Keratinocyte (primary cell): ENCODE results near the gene CMTM7. TPM values are rescaled to one million over a fixed set of nuclear protein-coding genes. Genes with fewer than 3 reads are reported as not detected.
A peak's percentile ranks its signal among the peaks of the same experiment; 100 is the strongest.

Experiments
- DNase-seq: peaks from one replicate; pipeline ENCODE4 v3.0.0-alpha.2; 2011; ENCODE audit warnings: low read depth, missing footprints, low spot score
- FAIRE-seq: peaks from 2 replicates; lab custom pipeline; 2011; peaks lifted over from hg19 to GRCh38; lab: Jason Lieb, UNC
- H2AFZ ChIP-seq: 2 replicates; pipeline ENCODE4 v1.6.0; 2012; ENCODE audit warnings: low read length, control low read depth, inconsistent platforms; ENCODE audit not compliant: control insufficient read depth
- H3K27ac ChIP-seq: 2 replicates; pipeline ENCODE4 v1.5.1; 2011; ENCODE audit warnings: low read length; ENCODE audit not compliant: control insufficient read depth, insufficient read depth
- H3K27me3 ChIP-seq: 3 replicates; pipeline ENCODE4 v1.6.0; 2011; ENCODE audit warnings: low read length; ENCODE audit not compliant: control insufficient read depth, insufficient read depth; ENCODE audit errors: extremely low read depth
- H3K36me3 ChIP-seq, 2 experiments: 2 replicates in 1 of 2; 3 replicates in 1 of 2; pipeline ENCODE4 v1.5.1; 2011; ENCODE audit warnings: low read length in 2 of 2, mild to moderate bottlenecking in 1 of 2; ENCODE audit not compliant: control insufficient read depth in 2 of 2, insufficient read depth in 2 of 2; ENCODE audit errors: extremely low read depth in 1 of 2
- H3K4me1 ChIP-seq: 3 replicates; pipeline ENCODE4 v1.5.1; 2011; ENCODE audit warnings: low read length; ENCODE audit not compliant: control insufficient read depth, insufficient read depth; ENCODE audit errors: extremely low read depth
- H3K4me2 ChIP-seq: 3 replicates; pipeline ENCODE4 v1.6.0; 2011; ENCODE audit warnings: low read depth, low read length; ENCODE audit not compliant: control insufficient read depth, insufficient read depth; ENCODE audit errors: extremely low read depth
- H3K4me3 ChIP-seq, 3 experiments: fragments of 200-600 bp in 1 of 3; sonication (generic) in 1 of 3; 2 replicates in 2 of 3; 3 replicates in 1 of 3; pipeline ENCODE4 v1.5.1; 2011 to 2016; ENCODE audit warnings: low read length in 3 of 3, mild to moderate bottlenecking in 3 of 3, control low read depth in 2 of 3, inconsistent platforms in 1 of 3, low read depth in 1 of 3, mixed read lengths in 1 of 3, mixed run types in 1 of 3, moderate library complexity in 1 of 3; ENCODE audit not compliant: control insufficient read depth in 2 of 3, insufficient read depth in 2 of 3; ENCODE audit errors: extremely low read depth in 1 of 3
- H3K79me2 ChIP-seq: 2 replicates; pipeline ENCODE4 v1.6.0; 2012; ENCODE audit warnings: low read length; ENCODE audit not compliant: control insufficient read depth, insufficient read depth
- H3K9ac ChIP-seq: 3 replicates; pipeline ENCODE4 v1.6.0; 2011; ENCODE audit warnings: low read length; ENCODE audit not compliant: control insufficient read depth, insufficient read depth; ENCODE audit errors: extremely low read depth
- H3K9me1 ChIP-seq: 3 replicates; pipeline ENCODE4 v1.6.0; 2011; ENCODE audit warnings: low read length; ENCODE audit not compliant: control insufficient read depth, insufficient read depth; ENCODE audit errors: extremely low read depth
- H3K9me3 ChIP-seq: 2 replicates; pipeline ENCODE4 v1.5.1; 2012; ENCODE audit warnings: low read depth, low read length; ENCODE audit not compliant: control insufficient read depth
- H4K20me1 ChIP-seq: 3 replicates; pipeline ENCODE4 v1.6.0; 2011; ENCODE audit warnings: low read length; ENCODE audit not compliant: control insufficient read depth, insufficient read depth; ENCODE audit errors: extremely low read depth
- EZH2 ChIP-seq: IDR thresholded peaks from one replicate; pipeline ENCODE4 v1.6.1; 2012; ENCODE audit warnings: inconsistent platforms, mild to moderate bottlenecking, low read length, moderate library complexity
- dilution Hi-C: fragments of 300-500 bp; cut with MboI; formaldehyde crosslinking; loops from one replicate; pipeline ENCODE4 v1.7.0; 2020; ENCODE audit warnings: low sequenced_read_pairs; ENCODE audit not compliant: extremely low pct_ligation_motif_present
- polyA plus RNA-seq, 5 experiments: library from polyadenylated mRNA; depleted of rRNA in 3 of 5; stranded (reverse) in 3 of 5; stranded (forward) in 1 of 5; unstranded in 1 of 5; fragments of >200 nt; gene quantifications; 1 replicate in 1 of 5; 2 replicates in 3 of 5; 3 replicates in 1 of 5; pipeline versions ENCODE4 v1.2.1 to v1.2.3, GENCODE V29; 2011 to 2012; ENCODE audit warnings: missing spikeins in 2 of 5, low read depth in 1 of 5, low replicate concordance in 1 of 5
- TF ChIP-seq, protein P1 (sequence below), 3 experiments: IDR thresholded peaks in 1 of 3; conservative IDR thresholded peaks in 1 of 3; optimal IDR thresholded peaks in 1 of 3; 2 replicates in 2 of 3; 3 replicates in 1 of 3; pipeline versions ENCODE3 to v1.5.1; 2011; ENCODE audit warnings: low read length in 3 of 3, mild to moderate bottlenecking in 3 of 3, moderate library complexity in 2 of 3, control low read depth in 1 of 3, inconsistent platforms in 1 of 3; ENCODE audit not compliant: insufficient read depth in 2 of 3; ENCODE audit errors: extremely low read depth in 1 of 3

Gene CMTM7
- polyA plus RNA-seq, 1 donor (not counting 4 experiments of a cell fraction or from before 2014, with no cell fraction given): 47.2 TPM

- Histone ChIP-seq H3K79me2 (peaks cover 85% of the 10 kb centered on the region), H3K4me3 (no peak overlapping the region), H3K27me3 (no peaks in the 10 kb centered on the region), H3K4me1 (peaks cover 32% of the 10 kb centered on the region), H3K9me1 (no peaks in the 10 kb centered on the region), H3K9me3 (no peaks in the 10 kb centered on the region), H3K27ac (no peak overlapping the region), H3K4me2 (no peak overlapping the region), H4K20me1 (no peaks in the 10 kb centered on the region), H2AFZ (no peak overlapping the region), H3K9ac (no peak overlapping the region), H3K36me3 (no peaks in the 10 kb centered on the region)
- dilution Hi-C loops: no loop called here
- FAIRE-seq (no peak), DNase-seq (no peak)
- no peak for TF ChIP-seq EZH2
- TF ChIP-seq, protein P1, sequence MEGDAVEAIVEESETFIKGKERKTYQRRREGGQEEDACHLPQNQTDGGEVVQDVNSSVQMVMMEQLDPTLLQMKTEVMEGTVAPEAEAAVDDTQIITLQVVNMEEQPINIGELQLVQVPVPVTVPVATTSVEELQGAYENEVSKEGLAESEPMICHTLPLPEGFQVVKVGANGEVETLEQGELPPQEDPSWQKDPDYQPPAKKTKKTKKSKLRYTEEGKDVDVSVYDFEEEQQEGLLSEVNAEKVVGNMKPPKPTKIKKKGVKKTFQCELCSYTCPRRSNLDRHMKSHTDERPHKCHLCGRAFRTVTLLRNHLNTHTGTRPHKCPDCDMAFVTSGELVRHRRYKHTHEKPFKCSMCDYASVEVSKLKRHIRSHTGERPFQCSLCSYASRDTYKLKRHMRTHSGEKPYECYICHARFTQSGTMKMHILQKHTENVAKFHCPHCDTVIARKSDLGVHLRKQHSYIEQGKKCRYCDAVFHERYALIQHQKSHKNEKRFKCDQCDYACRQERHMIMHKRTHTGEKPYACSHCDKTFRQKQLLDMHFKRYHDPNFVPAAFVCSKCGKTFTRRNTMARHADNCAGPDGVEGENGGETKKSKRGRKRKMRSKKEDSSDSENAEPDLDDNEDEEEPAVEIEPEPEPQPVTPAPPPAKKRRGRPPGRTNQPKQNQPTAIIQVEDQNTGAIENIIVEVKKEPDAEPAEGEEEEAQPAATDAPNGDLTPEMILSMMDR (optimal IDR thresholded peaks at IDR 0.05 in 1 of 3, IDR thresholded peaks at IDR 0.05 in 1 of 3, conservative IDR thresholded peaks at IDR 0.05 in 1 of 3; ENCODE audit: extremely low read depth in 1 of 3, insufficient read depth in 2 of 3, low read length in 3 of 3): peak in 2 of 3 experiments; percentile 46 to 60
Measured at GRCh38 chr3:32399030-32399620, 7.5 kb downstream of the CMTM7 start.

DNA sequence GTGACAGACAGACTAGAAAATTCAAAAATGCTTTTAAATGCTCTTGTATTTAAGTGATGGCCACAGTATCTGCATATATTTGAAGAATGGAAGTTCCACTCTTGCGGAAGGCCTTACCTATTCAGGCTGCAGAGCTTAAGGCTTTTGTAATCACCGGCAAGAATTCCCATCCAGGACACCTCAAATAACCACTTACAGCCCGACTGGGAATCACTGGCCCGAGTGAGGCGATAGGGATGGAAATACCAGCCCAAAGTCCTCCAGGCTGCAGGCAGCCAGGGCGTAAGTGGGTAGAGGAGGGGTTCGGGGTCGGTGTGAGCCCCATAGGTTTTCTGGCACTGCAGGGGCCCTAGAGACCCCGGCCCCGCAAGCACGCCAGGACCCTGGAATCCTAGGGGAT lies 9.5 kb downstream of the CMTM7 start:
- Histone ChIP-seq H3K9ac (peak overlapping the region; percentile 74), H3K4me3 (peak overlapping the region; percentile 23 to 56 (median 50)), H3K4me1 (peaks cover 32% of the 10 kb centered on the region), H3K4me2 (peak overlapping the region; percentile 72), H3K36me3 (peaks cover 5% of the 10 kb centered on the region in 2 experiments), H3K27ac (peak overlapping the region; percentile 72), H3K27me3 (no peaks in the 10 kb centered on the region), H3K9me1 (no peaks in the 10 kb centered on the region), H3K79me2 (peaks cover 83% of the 10 kb centered on the region), H2AFZ (no peak overlapping the region), H4K20me1 (no peaks in the 10 kb centered on the region), H3K9me3 (no peaks in the 10 kb centered on the region)
- dilution Hi-C loops: no loop called here
- TF ChIP-seq EZH2: no peak
- TF ChIP-seq, protein P1 (optimal IDR thresholded peaks at IDR 0.05 in 1 of 3, IDR thresholded peaks at IDR 0.05 in 1 of 3, conservative IDR thresholded peaks at IDR 0.05 in 1 of 3; ENCODE audit: extremely low read depth in 1 of 3, insufficient read depth in 2 of 3, low read length in 3 of 3): no peak
- DNase-seq (no peak), FAIRE-seq (no peak)
